Measurements from ENCODE around the gene LRSAM1. TPM values are rescaled to one million over a fixed set of nuclear protein-coding genes. Genes with fewer than 3 reads are reported as not detected.

LRSAM1 gene
- total RNA-seq, 4 donors from 2014 or later, result 15.5 to 26.5 (median 20.2) TPM

DNA sequence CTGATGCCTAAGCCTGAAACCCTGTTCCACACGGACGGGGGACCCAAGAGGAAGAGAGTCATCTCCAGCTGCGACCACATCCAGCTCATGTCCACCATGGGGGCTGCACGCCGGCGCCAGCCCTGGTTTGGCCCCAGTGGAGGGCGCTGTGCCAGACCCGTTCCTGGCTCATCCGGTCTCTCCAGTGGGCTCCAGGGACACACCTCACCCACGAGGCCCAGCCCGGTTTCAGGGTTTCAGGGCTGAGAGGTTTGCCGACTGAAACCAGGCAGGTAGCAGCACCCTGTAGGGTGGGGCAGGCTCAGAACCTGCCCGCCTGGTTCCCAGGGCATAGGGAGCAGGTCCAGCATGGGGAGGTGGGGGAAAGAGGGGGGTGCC, 89.3 kb downstream of the LRSAM1 start:
- TF ChIP-seq, protein P1, sequence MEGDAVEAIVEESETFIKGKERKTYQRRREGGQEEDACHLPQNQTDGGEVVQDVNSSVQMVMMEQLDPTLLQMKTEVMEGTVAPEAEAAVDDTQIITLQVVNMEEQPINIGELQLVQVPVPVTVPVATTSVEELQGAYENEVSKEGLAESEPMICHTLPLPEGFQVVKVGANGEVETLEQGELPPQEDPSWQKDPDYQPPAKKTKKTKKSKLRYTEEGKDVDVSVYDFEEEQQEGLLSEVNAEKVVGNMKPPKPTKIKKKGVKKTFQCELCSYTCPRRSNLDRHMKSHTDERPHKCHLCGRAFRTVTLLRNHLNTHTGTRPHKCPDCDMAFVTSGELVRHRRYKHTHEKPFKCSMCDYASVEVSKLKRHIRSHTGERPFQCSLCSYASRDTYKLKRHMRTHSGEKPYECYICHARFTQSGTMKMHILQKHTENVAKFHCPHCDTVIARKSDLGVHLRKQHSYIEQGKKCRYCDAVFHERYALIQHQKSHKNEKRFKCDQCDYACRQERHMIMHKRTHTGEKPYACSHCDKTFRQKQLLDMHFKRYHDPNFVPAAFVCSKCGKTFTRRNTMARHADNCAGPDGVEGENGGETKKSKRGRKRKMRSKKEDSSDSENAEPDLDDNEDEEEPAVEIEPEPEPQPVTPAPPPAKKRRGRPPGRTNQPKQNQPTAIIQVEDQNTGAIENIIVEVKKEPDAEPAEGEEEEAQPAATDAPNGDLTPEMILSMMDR (IDR thresholded peaks at IDR 0.05), result no peak
- TF ChIP-seq POLR2AphosphoS5 (IDR thresholded peaks at IDR 0.05) (no peak), EP300 (IDR thresholded peaks at IDR 0.05) (no peak), POLR2A (IDR thresholded peaks at IDR 0.05) (no peak)
- no CpG with 5 or more reads among the region's 13 CpGs for WGBS, 2 donors (ENCODE audit: low coverage in 1 of 2)
- H3K9me3 ChIP-seq, result no peaks in the 10 kb centered on the region
- peaks cover 0 to 7% of the 10 kb centered on the region in 2 donors for H3K36me3 ChIP-seq
- ATAC-seq, result no peak
- peak overlapping the region in 3 of 4 donors; percentile 21 to 77 (median 73) for H3K27ac ChIP-seq
- no peaks in the 10 kb centered on the region for H3K27me3 ChIP-seq
- no peak overlapping the region for H3K4me3 ChIP-seq
- peaks cover 0 to 100% (median 59%) of the 10 kb centered on the region in 3 donors for H3K4me1 ChIP-seq

DNA sequence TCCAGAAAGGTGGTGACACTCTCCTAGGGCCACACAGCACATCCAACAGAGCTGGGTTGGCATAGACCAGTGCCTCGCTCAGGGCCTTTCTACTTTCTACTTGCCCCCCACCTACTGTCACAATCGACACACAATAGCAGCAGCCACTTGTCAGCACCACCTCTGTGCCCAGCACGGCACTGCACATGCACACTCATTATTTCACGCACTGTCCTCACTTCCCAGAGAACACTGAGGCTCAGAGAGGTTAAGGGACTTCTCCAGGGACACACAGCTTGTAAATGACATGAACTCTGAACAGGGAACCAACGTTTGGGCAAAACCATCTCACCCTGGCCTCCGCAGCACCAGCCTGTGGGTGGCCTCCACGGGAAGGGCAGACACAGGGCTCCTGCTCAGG, 89.9 kb downstream of the LRSAM1 start:
- 80 to 100% methylated on average over 1 to 2 of the region's 7 CpGs for WGBS, 2 donors (ENCODE audit: low coverage in 1 of 2)
- Histone ChIP-seq H3K4me1 (peaks cover 0 to 100% (median 61%) of the 10 kb centered on the region in 3 donors), H3K27me3 (no peaks in the 10 kb centered on the region), H3K36me3 (peaks cover 0 to 3% of the 10 kb centered on the region in 2 donors), H3K27ac (peak overlapping the region in 3 of 4 donors; percentile 50 to 77 (median 73)), H3K9me3 (no peaks in the 10 kb centered on the region), H3K4me3 (no peak overlapping the region)
- ATAC-seq, result no peak
- TF ChIP-seq, protein P1 (IDR thresholded peaks at IDR 0.05), result no peak
- TF ChIP-seq POLR2A (IDR thresholded peaks at IDR 0.05) (no peak), EP300 (IDR thresholded peaks at IDR 0.05) (no peak), POLR2AphosphoS5 (IDR thresholded peaks at IDR 0.05) (no peak)

DNA sequence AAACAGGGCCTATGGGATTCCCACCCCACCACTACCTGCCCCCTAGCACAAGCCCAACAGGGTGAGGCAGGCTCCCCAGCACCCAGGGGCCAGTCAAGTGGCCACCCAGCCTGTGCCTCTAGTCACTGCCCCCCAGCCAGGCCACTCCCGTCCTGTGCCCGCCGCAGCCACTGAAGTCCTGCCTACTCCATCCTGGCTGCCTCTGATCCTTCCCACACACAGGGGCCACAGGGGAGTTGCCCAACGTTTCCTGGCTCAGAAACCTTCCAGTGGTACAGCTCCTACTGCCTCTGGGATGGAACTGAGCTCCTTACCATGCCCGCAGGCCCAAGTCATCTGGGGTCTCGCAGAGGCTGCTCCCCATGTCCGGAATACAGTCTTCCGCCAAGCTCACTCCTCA, 90.6 kb downstream of the LRSAM1 start:
- Histone ChIP-seq H3K4me3 (no peak overlapping the region), H3K27ac (peak overlapping the region in 3 of 4 donors; percentile 50 to 77 (median 73)), H3K9me3 (no peaks in the 10 kb centered on the region), H3K4me1 (peaks cover 0 to 100% (median 59%) of the 10 kb centered on the region in 3 donors), H3K36me3 (no peaks in the 10 kb centered on the region), H3K27me3 (no peaks in the 10 kb centered on the region)
- peak; percentile 65 for ATAC-seq
- 37 to 81% methylated on average over 2 to 4 of the region's 8 CpGs for WGBS, 2 donors (ENCODE audit: low coverage in 1 of 2)
- TF ChIP-seq POLR2AphosphoS5 (IDR thresholded peaks at IDR 0.05), result peak; percentile 30
- TF ChIP-seq, protein P1 (IDR thresholded peaks at IDR 0.05), result no peak

GRCh38 chr9:127543221-127543620, 91.9 kb downstream of the LRSAM1 start:
- no peak for ATAC-seq
- TF ChIP-seq, protein P1 (IDR thresholded peaks at IDR 0.05), result no peak
- Histone ChIP-seq H3K4me3 (no peak overlapping the region), H3K9me3 (no peaks in the 10 kb centered on the region), H3K4me1 (peaks cover 0 to 91% (median 57%) of the 10 kb centered on the region in 3 donors), H3K36me3 (peaks cover 0 to 5% of the 10 kb centered on the region in 2 donors), H3K27ac (peak overlapping the region in 3 of 4 donors; percentile 55 to 77 (median 73)), H3K27me3 (no peaks in the 10 kb centered on the region)
- WGBS, 2 donors (ENCODE audit: low coverage in 1 of 2), result 60 to 88% methylated on average over 1 to 2 of the region's 8 CpGs

- Histone ChIP-seq H3K27me3 (no peaks in the 10 kb centered on the region), H3K27ac (peak overlapping the region in 3 of 4 donors; percentile 55 to 77 (median 73)), H3K4me1 (peaks cover 0 to 91% (median 57%) of the 10 kb centered on the region in 3 donors), H3K4me3 (no peak overlapping the region), H3K9me3 (no peaks in the 10 kb centered on the region), H3K36me3 (peaks cover 0 to 5% of the 10 kb centered on the region in 2 donors)
- no peak for ATAC-seq
- 73 to 89% methylated on average over 1 to 5 of the region's 6 CpGs for WGBS, 2 donors (ENCODE audit: low coverage in 1 of 2)
- TF ChIP-seq POLR2A (IDR thresholded peaks at IDR 0.05) (no peak), POLR2AphosphoS5 (IDR thresholded peaks at IDR 0.05) (no peak), EP300 (IDR thresholded peaks at IDR 0.05) (no peak)
- TF ChIP-seq, protein P1 (IDR thresholded peaks at IDR 0.05), result no peak
These were observed 92.7 kb downstream of the LRSAM1 start for GRCh38 chr9:127543973-127544533.

All from gastroesophageal sphincter (tissue), 4 donors.